ENCODE data around the gene ERMN. TPM values are rescaled to one million over a fixed set of nuclear protein-coding genes. Genes with fewer than 3 reads are reported as not detected.
"Not testable (repeated sequence)": the region's sequence is repeated elsewhere in the genome, so short reads cannot be mapped to it uniquely, and the experiment has no call there.

The ERMN gene
- total RNA-seq, 2 experiments from 2014 or later: 1.0 to 1.6 TPM

- no peaks in the 10 kb centered on the region for H3K36me3 Mint-ChIP-seq (ENCODE audit: low read depth)
- no peaks in the 10 kb centered on the region for H3K9me3 Mint-ChIP-seq
- H3K4me1 Mint-ChIP-seq (ENCODE audit: low read depth): peaks cover 4% of the 10 kb centered on the region
- H3K27ac Mint-ChIP-seq: no peak overlapping the region
- intact Hi-C loops (cut with micrococcal nuclease): no loop called here
- no peak overlapping the region for H3K4me3 Mint-ChIP-seq
- no peak for DNase-seq
- H3K27me3 Mint-ChIP-seq (ENCODE audit: low read depth): peaks cover 5% of the 10 kb centered on the region
- CTCF ChIA-PET: interaction anchor here (0.7 kb wide), 1 partner anchor 642 kb away, joined by 3 read pairs; no protein-coding TSS in a partner anchor
Measured at GRCh38 chr2:157290525-157290924, 35.1 kb downstream of the ERMN start.

- no peak for DNase-seq
- intact Hi-C loops (cut with micrococcal nuclease): no loop called here
- Mint-ChIP-seq H3K27ac (no peak overlapping the region), H3K36me3 (ENCODE audit: low read depth) (no peaks in the 10 kb centered on the region), H3K4me3 (no peak overlapping the region), H3K27me3 (ENCODE audit: low read depth) (peaks cover 5% of the 10 kb centered on the region), H3K4me1 (ENCODE audit: low read depth) (no peaks in the 10 kb centered on the region), H3K9me3 (no peaks in the 10 kb centered on the region)
- CTCF ChIA-PET: interaction anchor here (0.8 kb wide), 1 partner anchor 15 kb away, joined by 4 read pairs; no protein-coding TSS in a partner anchor
Measured at GRCh38 chr2:157287160-157287559, 38.5 kb downstream of the ERMN start.

DNA sequence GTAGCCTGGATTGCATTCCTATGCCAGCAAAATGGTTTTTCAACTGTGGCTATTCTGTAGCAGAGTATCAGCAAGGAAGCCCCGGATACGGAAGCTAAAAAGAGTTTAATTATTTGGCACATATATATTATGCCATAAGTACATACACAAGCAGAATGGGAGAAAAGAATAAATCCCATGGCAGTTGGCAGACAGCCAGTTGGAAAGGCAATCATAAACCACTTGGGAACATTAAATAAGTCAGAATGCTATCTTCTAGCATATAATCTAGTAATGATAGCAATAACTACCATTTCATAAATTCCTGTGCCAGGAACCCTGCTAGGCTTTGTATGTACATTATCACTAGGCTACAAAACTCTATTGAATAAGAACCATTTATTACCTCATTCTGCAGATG, 42.2 kb downstream of the ERMN start:
- H3K27ac Mint-ChIP-seq: no peak overlapping the region
- intact Hi-C loops (cut with micrococcal nuclease): no loop called here
- H3K4me3 Mint-ChIP-seq: no peak overlapping the region
- no peaks in the 10 kb centered on the region for H3K4me1 Mint-ChIP-seq (ENCODE audit: low read depth)
- H3K36me3 Mint-ChIP-seq (ENCODE audit: low read depth): no peaks in the 10 kb centered on the region
- CTCF ChIA-PET: no interaction called here
- peaks cover 7% of the 10 kb centered on the region for H3K27me3 Mint-ChIP-seq (ENCODE audit: low read depth)
- H3K9me3 Mint-ChIP-seq: no peaks in the 10 kb centered on the region
- no peak for DNase-seq

GRCh38 chr2:157281316-157281715, 44.3 kb downstream of the ERMN start:
- Mint-ChIP-seq H3K27ac (no peak overlapping the region), H3K9me3 (no peaks in the 10 kb centered on the region), H3K4me3 (no peak overlapping the region), H3K27me3 (ENCODE audit: low read depth) (peaks cover 14% of the 10 kb centered on the region), H3K36me3 (ENCODE audit: low read depth) (no peaks in the 10 kb centered on the region), H3K4me1 (ENCODE audit: low read depth) (no peaks in the 10 kb centered on the region)
- intact Hi-C loops (cut with micrococcal nuclease): no loop called here
- CTCF ChIA-PET: no interaction called here
- DNase-seq: no peak

- H3K27ac Mint-ChIP-seq; H3K4me3 Mint-ChIP-seq; H3K9me3 Mint-ChIP-seq; H3K4me1 Mint-ChIP-seq (ENCODE audit: low read depth); H3K36me3 Mint-ChIP-seq (ENCODE audit: low read depth); DNase-seq; intact Hi-C loops (cut with micrococcal nuclease): not testable (repeated sequence)
- CTCF ChIA-PET: interaction anchor here (1.3 kb wide), 1 partner anchor 27 kb away, joined by 3 read pairs; no protein-coding TSS in a partner anchor
- H3K27me3 Mint-ChIP-seq (ENCODE audit: low read depth): peaks cover 14% of the 10 kb centered on the region
Measured at GRCh38 chr2:157279311-157279710, 46.3 kb downstream of the ERMN start.

DNA sequence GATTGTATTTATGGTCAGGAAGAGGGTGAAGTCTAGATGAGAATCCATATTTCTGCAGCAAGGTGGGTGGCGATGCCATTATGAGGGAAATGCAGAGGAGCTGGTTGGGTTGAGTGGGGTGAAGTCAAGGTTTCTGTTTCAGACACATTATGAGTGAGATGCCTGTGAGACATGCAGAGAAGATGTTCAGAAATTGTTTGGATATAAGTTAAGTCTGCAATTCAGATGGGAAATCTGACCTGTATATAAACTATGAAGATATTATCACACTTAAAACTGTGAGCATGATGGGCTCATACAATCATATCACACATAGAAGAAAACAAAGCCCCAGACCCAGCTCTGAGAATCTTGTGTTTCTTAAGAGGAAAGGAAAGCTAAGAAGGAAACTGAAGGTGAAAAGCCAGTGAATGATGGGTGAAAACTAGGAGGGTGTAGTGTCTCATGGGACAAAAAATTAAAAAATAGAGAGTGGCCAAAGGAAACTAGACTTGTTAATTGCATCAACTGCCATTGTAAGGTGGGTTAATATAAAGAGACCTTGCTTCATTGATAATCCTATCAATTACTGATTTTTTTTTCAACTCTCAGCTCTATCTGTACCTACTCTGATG, 53.9 kb downstream of the ERMN start:
- Mint-ChIP-seq H3K4me3 (no peak overlapping the region), H3K9me3 (no peaks in the 10 kb centered on the region), H3K27me3 (ENCODE audit: low read depth) (peaks cover 9% of the 10 kb centered on the region), H3K36me3 (ENCODE audit: low read depth) (no peaks in the 10 kb centered on the region), H3K27ac (no peak overlapping the region), H3K4me1 (ENCODE audit: low read depth) (peaks cover 19% of the 10 kb centered on the region)
- intact Hi-C loops (cut with micrococcal nuclease): no loop called here
- CTCF ChIA-PET: interaction anchor here (0.7 to 0.9 kb wide), 2 partner anchors 256 to 1463 kb away, joined by 3 to 4 read pairs; no protein-coding TSS in a partner anchor
- no peak for DNase-seq

GRCh38 chr2:157269922-157270321, 55.7 kb downstream of the ERMN start:
- Mint-ChIP-seq H3K27me3 (ENCODE audit: low read depth) (peaks cover 7% of the 10 kb centered on the region), H3K9me3 (no peaks in the 10 kb centered on the region), H3K4me1 (ENCODE audit: low read depth) (peaks cover 19% of the 10 kb centered on the region), H3K4me3 (no peak overlapping the region), H3K36me3 (ENCODE audit: low read depth) (no peaks in the 10 kb centered on the region), H3K27ac (no peak overlapping the region)
- no peak for DNase-seq
- intact Hi-C loops (cut with micrococcal nuclease): no loop called here
- CTCF ChIA-PET: interaction anchor here (1.4 kb wide), 1 partner anchor 32 kb away, joined by 3 read pairs; no protein-coding TSS in a partner anchor

GRCh38 chr2:157269060-157269459, 56.6 kb downstream of the ERMN start:
- Mint-ChIP-seq H3K9me3 (no peaks in the 10 kb centered on the region), H3K4me1 (ENCODE audit: low read depth) (peaks cover 19% of the 10 kb centered on the region), H3K27me3 (ENCODE audit: low read depth) (peaks cover 7% of the 10 kb centered on the region), H3K4me3 (no peak overlapping the region), H3K27ac (no peak overlapping the region), H3K36me3 (ENCODE audit: low read depth) (no peaks in the 10 kb centered on the region)
- DNase-seq: no peak
- CTCF ChIA-PET: no interaction called here
- intact Hi-C loops (cut with micrococcal nuclease): no loop called here

Other genes with a start within 250 kb of the ERMN start
- gene GALNT5, start 68.1 kb downstream of the ERMN start, total RNA-seq: not detected
- 100 to 1,000 TPM; 599 to 610 TPM for gene CYTIP, start 118.3 kb upstream of the ERMN start, total RNA-seq

Data from activated naive CD4-positive, alpha-beta T cell treated with anti-CD3 and anti-CD28 coated beads for 36 hours (primary cell).